Measurements from ENCODE around the gene PITX3.
"Not testable (repeated sequence)": the region's sequence is repeated elsewhere in the genome, so short reads cannot be mapped to it uniquely, and the experiment has no call there.

The PITX3 gene

GRCh38 chr10:102225646-102226541 lies 15.4 kb downstream of the PITX3 start, which contains the start of gene ELOVL3:
Gene ELOVL3 (plus strand): TSS chr10:102226299. CDS start chr10:102226549, 250 bp downstream.
- peak; percentile 93 for DNase-seq (ENCODE audit: low read depth)

- no peak for DNase-seq (ENCODE audit: low read depth)
These were observed 18.5 kb downstream of the PITX3 start for GRCh38 chr10:102222797-102223196.

GRCh38 chr10:102220612-102221011 lies 20.7 kb downstream of the PITX3 start:
- no peak for DNase-seq (ENCODE audit: low read depth)

- DNase-seq (ENCODE audit: low read depth), result no peak
These were observed 21.9 kb downstream of the PITX3 start for GRCh38 chr10:102219370-102219769.

- not testable (repeated sequence) for DNase-seq (ENCODE audit: low read depth)
These were observed 27.7 kb downstream of the PITX3 start for GRCh38 chr10:102213599-102213998.

- no peak for DNase-seq (ENCODE audit: low read depth)
These were observed 29.6 kb downstream of the PITX3 start for GRCh38 chr10:102211615-102212299.

GRCh38 chr10:102208311-102209035 lies 32.8 kb downstream of the PITX3 start:
- peak; percentile 36 for DNase-seq (ENCODE audit: low read depth)

GRCh38 chr10:102202386-102202785 lies 38.9 kb downstream of the PITX3 start:
- DNase-seq (ENCODE audit: low read depth), result no peak

GRCh38 chr10:102200751-102201640 lies 40.3 kb downstream of the PITX3 start:
- no peak for DNase-seq (ENCODE audit: low read depth)

- no peak for DNase-seq (ENCODE audit: low read depth)
These were observed 43.3 kb downstream of the PITX3 start for GRCh38 chr10:102198027-102198426.

GRCh38 chr10:102196893-102197292 lies 44.4 kb downstream of the PITX3 start:
- no peak for DNase-seq (ENCODE audit: low read depth)

- peak; percentile 25 for DNase-seq (ENCODE audit: low read depth)
These were observed 45.9 kb downstream of the PITX3 start for GRCh38 chr10:102195296-102195870.

GRCh38 chr10:102191956-102192355 lies 49.4 kb downstream of the PITX3 start:
- DNase-seq (ENCODE audit: low read depth), result no peak

- DNase-seq (ENCODE audit: low read depth), result not testable (repeated sequence)
These were observed 52.1 kb downstream of the PITX3 start for GRCh38 chr10:102188941-102189898.

- DNase-seq (ENCODE audit: low read depth), result no peak
These were observed 52.9 kb downstream of the PITX3 start for GRCh38 chr10:102188298-102188940.

- no peak for DNase-seq (ENCODE audit: low read depth)
These were observed 55.3 kb downstream of the PITX3 start for GRCh38 chr10:102185811-102186527.

GRCh38 chr10:102185272-102185671 lies 56.0 kb downstream of the PITX3 start:
- DNase-seq (ENCODE audit: low read depth), result no peak

GRCh38 chr10:102184606-102185005 lies 56.7 kb downstream of the PITX3 start:
- DNase-seq (ENCODE audit: low read depth), result no peak
